Transverse colon (tissue), 3 donors: Measurements from ENCODE around the gene HELB.

Experiments used
- POLR2A ChIP-seq: fragments of 450-650 bp; IDR thresholded peaks from one replicate; pipeline ENCODE4 v1.6.1; 2016; ENCODE audit warnings: antibody characterized with exemption, mild to moderate bottlenecking, moderate library complexity
- TF ChIP-seq, protein P1 (sequence below), 5 experiments: fragments of 200-600 bp in 3 of 5; fragments of 450-650 bp in 2 of 5; sonication (generic) in 3 of 5; IDR thresholded peaks; 1 replicate in 2 of 5; 2 replicates in 3 of 5; pipeline ENCODE4 v1.5.1; 2016 to 2017; ENCODE audit warnings: antibody characterized with exemption in 5 of 5, inconsistent platforms in 3 of 5, mild to moderate bottlenecking in 2 of 5, moderate library complexity in 1 of 5

DNA sequence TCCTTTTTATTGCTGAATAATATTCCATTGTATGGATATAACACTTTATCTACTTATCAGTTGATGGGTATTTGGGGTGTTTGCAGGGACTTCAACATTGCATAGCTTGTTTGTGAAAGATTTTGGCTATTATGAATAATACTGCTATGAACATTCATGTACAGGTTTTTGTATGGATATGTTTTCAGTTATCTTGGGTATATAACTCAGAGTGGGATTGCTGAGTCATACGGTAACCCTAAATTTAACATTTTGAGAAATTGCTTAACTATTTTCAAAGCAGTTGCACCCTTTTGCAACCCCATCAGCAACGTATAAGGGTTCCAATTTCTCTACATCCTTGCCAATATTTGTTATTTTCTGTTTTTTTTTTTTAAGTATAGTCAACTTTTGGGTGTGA is 27.3 kb upstream of the HELB start:
- TF ChIP-seq, protein P1, sequence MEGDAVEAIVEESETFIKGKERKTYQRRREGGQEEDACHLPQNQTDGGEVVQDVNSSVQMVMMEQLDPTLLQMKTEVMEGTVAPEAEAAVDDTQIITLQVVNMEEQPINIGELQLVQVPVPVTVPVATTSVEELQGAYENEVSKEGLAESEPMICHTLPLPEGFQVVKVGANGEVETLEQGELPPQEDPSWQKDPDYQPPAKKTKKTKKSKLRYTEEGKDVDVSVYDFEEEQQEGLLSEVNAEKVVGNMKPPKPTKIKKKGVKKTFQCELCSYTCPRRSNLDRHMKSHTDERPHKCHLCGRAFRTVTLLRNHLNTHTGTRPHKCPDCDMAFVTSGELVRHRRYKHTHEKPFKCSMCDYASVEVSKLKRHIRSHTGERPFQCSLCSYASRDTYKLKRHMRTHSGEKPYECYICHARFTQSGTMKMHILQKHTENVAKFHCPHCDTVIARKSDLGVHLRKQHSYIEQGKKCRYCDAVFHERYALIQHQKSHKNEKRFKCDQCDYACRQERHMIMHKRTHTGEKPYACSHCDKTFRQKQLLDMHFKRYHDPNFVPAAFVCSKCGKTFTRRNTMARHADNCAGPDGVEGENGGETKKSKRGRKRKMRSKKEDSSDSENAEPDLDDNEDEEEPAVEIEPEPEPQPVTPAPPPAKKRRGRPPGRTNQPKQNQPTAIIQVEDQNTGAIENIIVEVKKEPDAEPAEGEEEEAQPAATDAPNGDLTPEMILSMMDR (IDR thresholded peaks at IDR 0.05), result no peak
- no peak for TF ChIP-seq POLR2A
